Uterus (tissue), 4 donors: ENCODE measurements around the gene EGLN3. TPM values are rescaled to one million over a fixed set of nuclear protein-coding genes. Genes with fewer than 3 reads are reported as not detected.

ENCODE experiments used
- DNase-seq, 2 donors: peaks; one replicate each; pipeline ENCODE4 v3.0.0-alpha.2; 2019 to 2020
- H3K27ac ChIP-seq, 2 donors: fragments of 200-600 bp; sonication (generic); 1 replicate in 1 of 2; 2 replicates in 1 of 2; pipeline ENCODE4 v1.5.1; 2016 to 2018
- H3K27me3 ChIP-seq, 2 donors: fragments of 200-600 bp; sonication (generic); one replicate each; pipeline ENCODE4 v1.5.1; 2018 to 2019; ENCODE audit warnings: control low read depth in 1 of 2
- H3K36me3 ChIP-seq, 2 donors: fragments of 200-600 bp; sonication (generic); one replicate each; pipeline ENCODE4 v1.5.1; 2019; ENCODE audit warnings: control low read depth in 1 of 2
- H3K4me1 ChIP-seq, 2 donors: fragments of 200-600 bp; sonication (generic); one replicate each; pipeline ENCODE4 v1.5.1; 2018 to 2019; ENCODE audit warnings: control low read depth in 1 of 2
- H3K4me3 ChIP-seq, 2 donors: fragments of 200-600 bp; sonication (generic); 1 replicate in 1 of 2; 2 replicates in 1 of 2; pipeline ENCODE4 v1.5.1; 2018 to 2019; ENCODE audit warnings: mild to moderate bottlenecking in 1 of 2
- H3K9me3 ChIP-seq, 2 donors: fragments of 200-600 bp; sonication (generic); one replicate each; pipeline ENCODE4 v1.5.1; 2019; ENCODE audit warnings: control low read depth in 1 of 2
- POLR2A ChIP-seq, 2 donors: fragments of 450-650 bp; IDR thresholded peaks; one replicate each; pipeline ENCODE4 v1.6.1; 2016; ENCODE audit warnings: antibody characterized with exemption in 2 of 2, mild to moderate bottlenecking in 1 of 2, moderate library complexity in 1 of 2
- intact Hi-C: fragments of 100-400 bp; cut with DNase I; formaldehyde crosslinking; loops from one replicate; pipeline ENCODE4 v1.15.1; 2023; ENCODE audit warnings: low total_unique reads
- total RNA-seq, 4 donors: library from RNA; depleted of rRNA in 3 of 4; stranded (reverse); fragments of >200 nt in 3 of 4; gene quantifications; one replicate each; pipeline versions ENCODE4 v1.1.0 to v1.2.4, GENCODE V29; 2014 to 2023
- TF ChIP-seq, protein P1 (sequence below), 4 experiments: fragments of 200-600 bp in 2 of 4; fragments of 450-650 bp in 2 of 4; sonication (generic) in 2 of 4; IDR thresholded peaks; one replicate each; pipeline ENCODE4 v1.5.1; 2016 to 2019; ENCODE audit warnings: antibody characterized with exemption in 4 of 4, mild to moderate bottlenecking in 2 of 4, moderate library complexity in 1 of 4
- donor health status: DM: yes; HTN: yes; CAD: no.

EGLN3 gene
- total RNA-seq, 4 donors from 2014 or later, result 2.6 to 42.7 (median 8.7) TPM

- no peak overlapping the region for H3K4me3 ChIP-seq
- DNase-seq, result no peak
- no peaks in the 10 kb centered on the region for H3K9me3 ChIP-seq
- H3K4me1 ChIP-seq, result no peaks in the 10 kb centered on the region
- intact Hi-C loops, result no loop called here
- H3K27ac ChIP-seq, result no peak overlapping the region
- no peaks in the 10 kb centered on the region for H3K36me3 ChIP-seq
- no peaks in the 10 kb centered on the region for H3K27me3 ChIP-seq
- TF ChIP-seq POLR2A (IDR thresholded peaks at IDR 0.05), result no peak
- TF ChIP-seq, protein P1, sequence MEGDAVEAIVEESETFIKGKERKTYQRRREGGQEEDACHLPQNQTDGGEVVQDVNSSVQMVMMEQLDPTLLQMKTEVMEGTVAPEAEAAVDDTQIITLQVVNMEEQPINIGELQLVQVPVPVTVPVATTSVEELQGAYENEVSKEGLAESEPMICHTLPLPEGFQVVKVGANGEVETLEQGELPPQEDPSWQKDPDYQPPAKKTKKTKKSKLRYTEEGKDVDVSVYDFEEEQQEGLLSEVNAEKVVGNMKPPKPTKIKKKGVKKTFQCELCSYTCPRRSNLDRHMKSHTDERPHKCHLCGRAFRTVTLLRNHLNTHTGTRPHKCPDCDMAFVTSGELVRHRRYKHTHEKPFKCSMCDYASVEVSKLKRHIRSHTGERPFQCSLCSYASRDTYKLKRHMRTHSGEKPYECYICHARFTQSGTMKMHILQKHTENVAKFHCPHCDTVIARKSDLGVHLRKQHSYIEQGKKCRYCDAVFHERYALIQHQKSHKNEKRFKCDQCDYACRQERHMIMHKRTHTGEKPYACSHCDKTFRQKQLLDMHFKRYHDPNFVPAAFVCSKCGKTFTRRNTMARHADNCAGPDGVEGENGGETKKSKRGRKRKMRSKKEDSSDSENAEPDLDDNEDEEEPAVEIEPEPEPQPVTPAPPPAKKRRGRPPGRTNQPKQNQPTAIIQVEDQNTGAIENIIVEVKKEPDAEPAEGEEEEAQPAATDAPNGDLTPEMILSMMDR (IDR thresholded peaks at IDR 0.05), result no peak
These were observed 48.5 kb downstream of the EGLN3 start for GRCh38 chr14:33902363-33902762.

DNA sequence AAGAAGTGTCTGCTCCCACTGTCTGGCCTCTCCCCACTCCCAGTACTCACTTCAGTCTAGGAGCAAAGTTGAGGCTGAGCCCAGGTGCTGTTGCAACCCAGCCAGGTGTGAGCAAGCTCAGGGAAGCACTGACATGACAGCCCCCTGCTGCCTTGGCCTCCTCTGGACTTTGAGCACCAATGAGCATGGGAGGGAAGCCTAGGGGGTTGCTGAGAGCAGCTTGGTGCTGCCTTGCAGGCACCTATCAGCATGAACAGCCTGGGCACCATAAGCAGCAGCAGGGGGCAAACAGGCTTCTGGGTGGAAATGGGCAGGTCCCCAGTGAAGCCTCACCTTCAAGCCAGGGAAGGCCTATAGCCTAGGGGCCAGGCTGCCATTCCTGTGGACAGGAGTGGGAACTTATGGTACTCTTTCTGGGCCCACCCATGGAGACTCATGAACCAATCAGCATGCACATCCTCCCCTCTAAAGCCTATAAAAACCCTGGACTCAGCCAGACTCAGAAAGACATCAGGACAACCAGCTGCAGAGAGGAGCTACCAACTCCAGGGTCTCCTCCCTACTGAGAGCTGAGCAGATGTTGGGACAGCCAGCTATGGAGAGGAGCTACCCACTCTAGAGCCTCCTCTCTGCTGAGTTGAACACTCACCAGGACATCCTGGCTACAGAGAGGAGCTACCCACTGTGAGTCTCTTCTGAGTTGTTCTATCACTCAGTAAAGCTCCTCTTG, 49.3 kb downstream of the EGLN3 start:
- intact Hi-C loops, result no loop called here
- no peak for DNase-seq

GRCh38 chr14:33900706-33901105, 50.2 kb downstream of the EGLN3 start:
- Histone ChIP-seq H3K4me3 (no peak overlapping the region), H3K27me3 (no peaks in the 10 kb centered on the region), H3K36me3 (no peaks in the 10 kb centered on the region), H3K9me3 (no peaks in the 10 kb centered on the region), H3K4me1 (no peaks in the 10 kb centered on the region), H3K27ac (no peak overlapping the region)
- intact Hi-C loops, result no loop called here
- no peak for TF ChIP-seq POLR2A (IDR thresholded peaks at IDR 0.05)
- TF ChIP-seq, protein P1 (IDR thresholded peaks at IDR 0.05), result no peak
- DNase-seq, result no peak

More for the DNA sequence above, 49.3 kb downstream of the EGLN3 start:
- no peaks in the 10 kb centered on the region for H3K27me3 ChIP-seq
- H3K27ac ChIP-seq, result no peak overlapping the region
- H3K4me3 ChIP-seq, result no peak overlapping the region
- no peaks in the 10 kb centered on the region for H3K9me3 ChIP-seq
- no peak for TF ChIP-seq POLR2A (IDR thresholded peaks at IDR 0.05)
- TF ChIP-seq, protein P1 (IDR thresholded peaks at IDR 0.05), result no peak
- no peaks in the 10 kb centered on the region for H3K36me3 ChIP-seq
- H3K4me1 ChIP-seq, result no peaks in the 10 kb centered on the region

DNA sequence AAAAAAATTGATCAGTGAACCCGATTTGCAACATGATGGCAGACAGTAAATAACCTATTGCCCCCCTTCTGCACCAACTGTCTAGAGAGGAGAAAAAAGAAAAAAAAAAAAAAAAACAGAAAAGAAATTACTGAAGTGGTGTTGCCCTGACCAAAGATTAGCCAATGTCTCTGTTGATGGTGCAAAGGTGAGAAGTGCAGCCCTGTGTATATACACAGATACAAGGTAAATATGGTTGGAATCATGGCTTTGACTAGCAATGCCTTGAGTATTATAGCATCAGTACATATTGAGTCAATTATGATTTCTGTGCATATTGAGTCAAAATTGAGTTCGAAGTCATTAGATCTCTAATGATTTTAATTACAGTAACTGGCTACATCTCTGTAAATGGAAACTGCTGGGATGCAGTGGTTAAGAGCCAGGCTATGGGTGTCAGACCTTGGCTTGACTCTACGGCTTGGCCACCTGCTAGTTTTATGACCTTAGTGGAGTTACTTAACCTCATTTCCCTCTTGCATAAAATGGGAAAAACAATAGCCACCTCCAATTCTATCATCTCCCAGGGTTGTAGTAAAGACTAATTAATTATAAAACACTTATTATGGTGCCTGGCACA, 51.0 kb downstream of the EGLN3 start:
- H3K27me3 ChIP-seq, result no peaks in the 10 kb centered on the region
- no peak overlapping the region for H3K4me3 ChIP-seq
- H3K27ac ChIP-seq, result no peak overlapping the region
- intact Hi-C loops, result no loop called here
- no peak for DNase-seq
- H3K36me3 ChIP-seq, result no peaks in the 10 kb centered on the region
- no peak for TF ChIP-seq POLR2A (IDR thresholded peaks at IDR 0.05)
- TF ChIP-seq, protein P1 (IDR thresholded peaks at IDR 0.05), result no peak
- H3K9me3 ChIP-seq, result no peaks in the 10 kb centered on the region
- no peaks in the 10 kb centered on the region for H3K4me1 ChIP-seq

GRCh38 chr14:33897878-33898535, 52.9 kb downstream of the EGLN3 start:
- H3K27ac ChIP-seq, result no peak overlapping the region
- H3K27me3 ChIP-seq, result no peaks in the 10 kb centered on the region
- intact Hi-C loops, result no loop called here
- DNase-seq, result no peak
- H3K4me1 ChIP-seq, result no peaks in the 10 kb centered on the region
- no peaks in the 10 kb centered on the region for H3K36me3 ChIP-seq
- no peak overlapping the region for H3K4me3 ChIP-seq
- no peaks in the 10 kb centered on the region for H3K9me3 ChIP-seq
- TF ChIP-seq, protein P1 (IDR thresholded peaks at IDR 0.05), result no peak
- TF ChIP-seq POLR2A (IDR thresholded peaks at IDR 0.05), result no peak
